Upper lobe of left lung (tissue), 6 donors: ENCODE data around the gene GABRB3. TPM values are rescaled to one million over a fixed set of nuclear protein-coding genes. Genes with fewer than 3 reads are reported as not detected.

ENCODE experiments used
- ATAC-seq, 2 donors: fragments of 200-7000 bp; cut with Tn5 transposase; one replicate each; pipeline ENCODE4 v1.9.1; 2022; ENCODE audit warnings: mild to moderate bottlenecking in 2 of 2, moderate library complexity in 2 of 2; ENCODE audit not compliant: low FRiP score in 2 of 2
- DNase-seq, 2 donors: peaks; one replicate each; pipeline ENCODE4 v3.0.0-alpha.2; 2019 to 2020
- H3K27ac ChIP-seq, 4 donors: fragments of 200-600 bp; sonication (generic); one replicate each; pipeline ENCODE4 v1.5.1; 2016 to 2019
- H3K27me3 ChIP-seq, 4 donors: fragments of 200-600 bp; sonication (generic); one replicate each; pipeline ENCODE4 v1.5.1; 2017 to 2019
- H3K36me3 ChIP-seq, 4 donors: fragments of 200-600 bp; sonication (generic); one replicate each; pipeline ENCODE4 v1.5.1; 2016 to 2019
- H3K4me1 ChIP-seq, 4 donors: fragments of 200-600 bp; sonication (generic); one replicate each; pipeline ENCODE4 v1.5.1; 2018 to 2019
- H3K4me3 ChIP-seq, 4 donors: fragments of 200-600 bp; sonication (generic); one replicate each; pipeline ENCODE4 v1.5.1; 2017 to 2019; ENCODE audit warnings: mild to moderate bottlenecking in 2 of 4, moderate library complexity in 1 of 4
- H3K9me3 ChIP-seq, 4 donors: fragments of 200-600 bp; sonication (generic); one replicate each; pipeline ENCODE4 v1.5.1; 2018 to 2019
- EP300 ChIP-seq, 4 donors: sonication (generic); formaldehyde crosslinking; IDR thresholded peaks; one replicate each; pipeline ENCODE4 v1.5.1; 2017; ENCODE audit warnings: antibody characterized with exemption in 4 of 4, control low read depth in 2 of 4
- POLR2A ChIP-seq, 4 donors: fragments of 450-650 bp; IDR thresholded peaks; one replicate each; pipeline ENCODE4 v1.5.1; 2016 to 2017; ENCODE audit warnings: antibody characterized with exemption in 4 of 4, mild to moderate bottlenecking in 2 of 4
- POLR2AphosphoS5 ChIP-seq, 2 donors: sonication (generic); formaldehyde crosslinking; IDR thresholded peaks; one replicate each; pipeline ENCODE4 v1.5.1; 2017; ENCODE audit warnings: antibody characterized with exemption in 2 of 2
- WGBS, 2 donors: methylation state at CpG; one replicate each; pipeline ENCODE4 v1.1.5; 2017 to 2018; 5-methylcytosine and 5-hydroxymethylcytosine counted together
- total RNA-seq, 6 donors: library from RNA; depleted of rRNA in 4 of 6; stranded (reverse); fragments of >200 nt in 4 of 6; gene quantifications; one replicate each; pipeline versions ENCODE4 v1.1.0 to v1.2.1, GENCODE V29; 2016 to 2021
- TF ChIP-seq, protein P1 (sequence below), 6 experiments: fragments of 450-650 bp in 4 of 6; fragments of 200-600 bp in 2 of 6; sonication (generic) in 2 of 6; IDR thresholded peaks; one replicate each; pipeline ENCODE4 v1.5.1; 2016 to 2019; ENCODE audit warnings: antibody characterized with exemption in 6 of 6
- donor health status: DM: no; HTN: no; CAD: no; lungs with moderate emphysema.
- donor health status: DM: no; HTN: yes; CAD: no; lungs with severe emphysema.

The GABRB3 gene
- total RNA-seq, 6 donors from 2014 or later, result 1.5 to 6.6 (median 3.7) TPM

- H3K4me1 ChIP-seq, result no peaks in the 10 kb centered on the region
- H3K27me3 ChIP-seq, result no peaks in the 10 kb centered on the region
- H3K27ac ChIP-seq, result no peak overlapping the region
- WGBS, 2 donors, result 69 to 91% methylated on average over 5 of the region's 5 CpGs
- H3K9me3 ChIP-seq, result no peaks in the 10 kb centered on the region
- H3K4me3 ChIP-seq, result no peak overlapping the region
- H3K36me3 ChIP-seq, result no peaks in the 10 kb centered on the region
- DNase-seq, result no peak
- ATAC-seq, result no peak
- TF ChIP-seq, protein P1, sequence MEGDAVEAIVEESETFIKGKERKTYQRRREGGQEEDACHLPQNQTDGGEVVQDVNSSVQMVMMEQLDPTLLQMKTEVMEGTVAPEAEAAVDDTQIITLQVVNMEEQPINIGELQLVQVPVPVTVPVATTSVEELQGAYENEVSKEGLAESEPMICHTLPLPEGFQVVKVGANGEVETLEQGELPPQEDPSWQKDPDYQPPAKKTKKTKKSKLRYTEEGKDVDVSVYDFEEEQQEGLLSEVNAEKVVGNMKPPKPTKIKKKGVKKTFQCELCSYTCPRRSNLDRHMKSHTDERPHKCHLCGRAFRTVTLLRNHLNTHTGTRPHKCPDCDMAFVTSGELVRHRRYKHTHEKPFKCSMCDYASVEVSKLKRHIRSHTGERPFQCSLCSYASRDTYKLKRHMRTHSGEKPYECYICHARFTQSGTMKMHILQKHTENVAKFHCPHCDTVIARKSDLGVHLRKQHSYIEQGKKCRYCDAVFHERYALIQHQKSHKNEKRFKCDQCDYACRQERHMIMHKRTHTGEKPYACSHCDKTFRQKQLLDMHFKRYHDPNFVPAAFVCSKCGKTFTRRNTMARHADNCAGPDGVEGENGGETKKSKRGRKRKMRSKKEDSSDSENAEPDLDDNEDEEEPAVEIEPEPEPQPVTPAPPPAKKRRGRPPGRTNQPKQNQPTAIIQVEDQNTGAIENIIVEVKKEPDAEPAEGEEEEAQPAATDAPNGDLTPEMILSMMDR (IDR thresholded peaks at IDR 0.05), result no peak
- TF ChIP-seq POLR2A (IDR thresholded peaks at IDR 0.05), result no peak
- TF ChIP-seq EP300 (IDR thresholded peaks at IDR 0.05), result no peak
- no peak for TF ChIP-seq POLR2AphosphoS5 (IDR thresholded peaks at IDR 0.05)
Observed at GRCh38 chr15:26572602-26573350, 200.1 kb downstream of the GABRB3 start.

- 67 to 89% methylated on average over 5 of the region's 5 CpGs for WGBS, 2 donors
- Histone ChIP-seq H3K27me3 (no peaks in the 10 kb centered on the region), H3K4me3 (no peak overlapping the region), H3K27ac (no peak overlapping the region), H3K36me3 (no peaks in the 10 kb centered on the region), H3K4me1 (no peaks in the 10 kb centered on the region), H3K9me3 (no peaks in the 10 kb centered on the region)
- TF ChIP-seq POLR2A (IDR thresholded peaks at IDR 0.05) (no peak), POLR2AphosphoS5 (IDR thresholded peaks at IDR 0.05) (no peak), EP300 (IDR thresholded peaks at IDR 0.05) (no peak)
- TF ChIP-seq, protein P1 (IDR thresholded peaks at IDR 0.05), result no peak
- no peak for ATAC-seq
- DNase-seq, result no peak
Observed at GRCh38 chr15:26571346-26571745, 201.5 kb downstream of the GABRB3 start.

GRCh38 chr15:26565542-26565941 is 207.3 kb downstream of the GABRB3 start:
- TF ChIP-seq EP300 (IDR thresholded peaks at IDR 0.05) (no peak), POLR2A (IDR thresholded peaks at IDR 0.05) (no peak), POLR2AphosphoS5 (IDR thresholded peaks at IDR 0.05) (no peak)
- TF ChIP-seq, protein P1 (IDR thresholded peaks at IDR 0.05), result no peak
- WGBS, 2 donors, result 75 to 77% methylated on average over 6 of the region's 6 CpGs
- Histone ChIP-seq H3K9me3 (no peaks in the 10 kb centered on the region), H3K27me3 (no peaks in the 10 kb centered on the region), H3K4me1 (no peaks in the 10 kb centered on the region), H3K36me3 (no peaks in the 10 kb centered on the region), H3K4me3 (no peak overlapping the region), H3K27ac (no peak overlapping the region)
- DNase-seq (no peak), ATAC-seq (no peak)

DNA sequence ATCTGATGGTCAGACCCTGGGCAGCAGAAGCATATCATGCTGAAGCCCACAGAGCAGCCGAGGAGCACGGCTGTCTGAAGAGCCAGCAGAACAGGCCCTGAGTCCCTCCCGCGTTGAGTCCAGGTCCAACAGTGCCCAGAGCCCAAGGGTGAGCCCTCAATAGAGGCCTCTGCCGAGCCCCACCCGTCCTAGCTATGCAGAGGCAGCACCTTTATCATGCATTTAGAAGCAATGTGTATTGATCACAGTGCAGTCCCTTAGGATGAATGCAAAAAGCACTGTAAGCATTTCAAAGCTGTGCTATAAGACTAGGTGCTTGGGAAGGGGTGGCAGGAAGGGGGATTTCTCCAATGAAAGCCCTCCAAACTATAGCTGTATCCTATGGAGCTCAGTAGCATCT is 208.5 kb downstream of the GABRB3 start:
- Histone ChIP-seq H3K4me1 (no peaks in the 10 kb centered on the region), H3K27me3 (no peaks in the 10 kb centered on the region), H3K27ac (no peak overlapping the region), H3K4me3 (no peak overlapping the region), H3K9me3 (no peaks in the 10 kb centered on the region), H3K36me3 (no peaks in the 10 kb centered on the region)
- DNase-seq, result no peak
- no peak for ATAC-seq
- 74 to 81% methylated on average over 3 to 6 of the region's 6 CpGs for WGBS, 2 donors
- TF ChIP-seq, protein P1 (IDR thresholded peaks at IDR 0.05), result no peak
- TF ChIP-seq POLR2AphosphoS5 (IDR thresholded peaks at IDR 0.05), result no peak
- no peak for TF ChIP-seq EP300 (IDR thresholded peaks at IDR 0.05)
- TF ChIP-seq POLR2A (IDR thresholded peaks at IDR 0.05), result no peak

- no peak for TF ChIP-seq EP300 (IDR thresholded peaks at IDR 0.05)
- TF ChIP-seq, protein P1 (IDR thresholded peaks at IDR 0.05), result no peak
- TF ChIP-seq POLR2A (IDR thresholded peaks at IDR 0.05), result no peak
- Histone ChIP-seq H3K27me3 (no peaks in the 10 kb centered on the region), H3K36me3 (no peaks in the 10 kb centered on the region), H3K9me3 (no peaks in the 10 kb centered on the region), H3K4me1 (no peaks in the 10 kb centered on the region), H3K4me3 (no peak overlapping the region), H3K27ac (no peak overlapping the region)
- 93 to 97% methylated on average over 2 of the region's 2 CpGs for WGBS, 2 donors
- ATAC-seq, result no peak
- no peak for DNase-seq
Observed at GRCh38 chr15:26562336-26562735, 210.5 kb downstream of the GABRB3 start.
